CD4-positive, alpha-beta memory T cell (primary cell): Measurements from ENCODE around the gene ACOXL. TPM values are rescaled to one million over a fixed set of nuclear protein-coding genes. Genes with fewer than 3 reads are reported as not detected.
A peak's percentile ranks its signal among the peaks of the same experiment; 100 is the strongest.

Experiments
- CTCF ChIA-PET: fragments of 350-600 bp; sonication (Branson Sonifier 250); formaldehyde crosslinking; loops from one replicate; lab custom pipeline; 2021; ENCODE audit warnings: inconsistent platforms; ENCODE audit not compliant: partially characterized antibody; lab: Charles Lee
- POLR2A ChIA-PET: fragments of 350-600 bp; sonication (Branson Sonifier 250); formaldehyde crosslinking; loops from one replicate; lab custom pipeline; 2021; ENCODE audit not compliant: partially characterized antibody; lab: Charles Lee
- DNase-seq, 5 donors: peaks; one replicate each; pipeline versions ENCODE4 v3.0.0 to v3.0.0-alpha.2; 2020 to 2022; ENCODE audit warnings: mixed read lengths in 1 of 5
- H3K27ac ChIP-seq: one replicate; pipeline ENCODE4 v1.7.0; 2013; ENCODE audit warnings: low read depth, low read length
- H3K27me3 ChIP-seq: 2 replicates; pipeline ENCODE4 v1.7.0; 2013; ENCODE audit warnings: mild to moderate bottlenecking, low read length, moderate library complexity; ENCODE audit not compliant: insufficient read depth
- H3K36me3 ChIP-seq: 2 replicates; pipeline ENCODE4 v1.7.0; 2013; ENCODE audit warnings: mild to moderate bottlenecking, low read length, moderate library complexity; ENCODE audit not compliant: insufficient read depth
- H3K4me1 ChIP-seq: 2 replicates; pipeline ENCODE4 v1.7.0; 2013; ENCODE audit warnings: mild to moderate bottlenecking, low read length, moderate library complexity; ENCODE audit not compliant: insufficient read depth
- H3K4me3 ChIP-seq, 2 donors: one replicate each; pipeline ENCODE4 v1.7.0; 2013; ENCODE audit warnings: low read length in 2 of 2, mild to moderate bottlenecking in 1 of 2
- H3K9me3 ChIP-seq, 2 donors: one replicate each; pipeline ENCODE4 v1.7.0; 2013; ENCODE audit warnings: low read length in 2 of 2, control low read depth in 1 of 2; ENCODE audit not compliant: control insufficient read depth in 1 of 2
- H3K27ac Mint-ChIP-seq, 7 donors: one replicate each; pipeline ENCODE4 v1.8.0; 2020 to 2021; ENCODE audit warnings: mixed read lengths in 7 of 7, mild to moderate bottlenecking in 6 of 7, inconsistent platforms in 3 of 7, moderate library complexity in 3 of 7
- H3K27me3 Mint-ChIP-seq, 2 donors: one replicate each; pipeline ENCODE4 v1.8.0; 2020 to 2021; ENCODE audit warnings: mixed read lengths in 2 of 2
- H3K36me3 Mint-ChIP-seq, 2 donors: one replicate each; pipeline ENCODE4 v1.8.0; 2020 to 2021; ENCODE audit warnings: mixed read lengths in 2 of 2, inconsistent platforms in 1 of 2, mild to moderate bottlenecking in 1 of 2
- H3K4me1 Mint-ChIP-seq, 4 donors: one replicate each; pipeline ENCODE4 v1.8.0; 2020 to 2021; ENCODE audit warnings: mixed read lengths in 4 of 4, mild to moderate bottlenecking in 1 of 4
- H3K4me3 Mint-ChIP-seq, 8 donors: one replicate each; pipeline ENCODE4 v1.8.0; 2020 to 2021; ENCODE audit warnings: mixed read lengths in 8 of 8, mild to moderate bottlenecking in 7 of 8, moderate library complexity in 6 of 8, inconsistent platforms in 3 of 8
- H3K9me3 Mint-ChIP-seq, 8 donors: one replicate each; pipeline ENCODE4 v1.8.0; 2020 to 2021; ENCODE audit warnings: mixed read lengths in 8 of 8, mild to moderate bottlenecking in 5 of 8, inconsistent platforms in 3 of 8, moderate library complexity in 1 of 8
- intact Hi-C: fragments of 100-400 bp; cut with micrococcal nuclease; formaldehyde crosslinking; loops from one replicate; pipeline ENCODE4 v1.15.1; 2023
- polyA plus RNA-seq, 2 donors: library from polyadenylated mRNA; unstranded; fragments of 300-500 nt; fragmentation: Illumina TruSeq; gene quantifications; one replicate each; pipeline ENCODE4 v1.2.3, GENCODE V29; 2021
- total RNA-seq, 2 experiments: library from RNA; stranded (reverse); gene quantifications; one replicate each; pipeline ENCODE4 v1.2.3, GENCODE V29; 2021

Gene ACOXL
- total and polyA plus RNA-seq, 4 experiments from 2014 or later = not detected

DNA sequence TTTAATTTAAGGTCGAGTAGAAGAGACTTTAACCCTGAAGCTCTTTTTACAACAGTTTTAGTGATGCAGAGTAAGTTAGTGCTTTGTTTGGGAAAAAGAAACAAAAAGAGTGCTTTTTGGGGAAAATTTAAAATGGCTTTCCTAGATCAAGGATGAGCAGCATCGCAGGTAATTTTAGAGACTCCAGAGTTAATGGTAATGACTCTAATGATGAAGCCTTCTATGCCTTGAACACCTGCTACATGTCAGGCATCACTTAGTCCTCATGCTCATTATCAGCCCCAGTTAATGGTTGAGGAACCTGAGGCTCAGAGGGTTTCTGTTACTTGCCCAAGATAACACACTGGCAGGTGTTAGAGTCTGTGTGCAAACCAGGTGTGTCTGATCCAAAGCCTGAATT, 167.8 kb downstream of the ACOXL start:
- Histone ChIP-seq H3K4me1 (no peaks in the 10 kb centered on the region), H3K36me3 (no peaks in the 10 kb centered on the region), H3K27ac (no peak overlapping the region), H3K4me3 (no peak overlapping the region), H3K27me3 (no peaks in the 10 kb centered on the region), H3K9me3 (no peaks in the 10 kb centered on the region)
- Mint-ChIP-seq H3K27me3 (peaks cover 7 to 11% of the 10 kb centered on the region in 2 donors), H3K4me1 (peaks cover 0 to 5% (median 3%) of the 10 kb centered on the region in 4 donors), H3K27ac (no peak overlapping the region), H3K4me3 (no peak overlapping the region), H3K36me3 (peaks cover 0 to 3% of the 10 kb centered on the region in 2 donors), H3K9me3 (peaks cover 2 to 15% (median 6%) of the 10 kb centered on the region in 8 donors)
- POLR2A ChIA-PET = no interaction called here
- CTCF ChIA-PET = no interaction called here
- intact Hi-C loops = no loop called here
- DNase-seq = no peak

DNA sequence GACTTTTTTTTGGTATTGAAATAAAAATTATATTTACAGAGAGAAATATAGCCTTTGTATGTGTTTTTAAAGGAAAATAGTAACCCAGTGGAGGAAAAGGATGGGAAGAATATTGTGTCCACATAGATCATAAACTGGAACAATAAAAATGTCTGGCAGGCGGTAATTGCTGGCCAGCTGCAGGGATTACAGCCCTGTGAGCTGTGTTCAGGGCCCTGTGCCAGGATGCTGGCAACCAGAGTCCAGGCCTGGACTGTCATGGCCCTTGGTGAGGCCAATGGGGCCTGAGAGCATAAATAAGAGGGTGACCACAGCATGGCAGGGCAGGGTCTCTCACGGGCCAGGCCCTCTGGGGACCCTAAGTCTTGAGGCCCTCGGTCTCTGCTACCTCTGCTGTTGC, 171.2 kb downstream of the ACOXL start:
- H3K36me3 Mint-ChIP-seq = no peaks in the 10 kb centered on the region
- no peak overlapping the region for H3K4me3 Mint-ChIP-seq
- Histone ChIP-seq H3K9me3 (no peaks in the 10 kb centered on the region), H3K27me3 (no peaks in the 10 kb centered on the region), H3K27ac (no peak overlapping the region), H3K36me3 (no peaks in the 10 kb centered on the region), H3K4me3 (no peak overlapping the region), H3K4me1 (no peaks in the 10 kb centered on the region)
- ChIA-PET CTCF (no interaction called here), POLR2A (no interaction called here)
- H3K4me1 Mint-ChIP-seq = peaks cover 0 to 5% (median 3%) of the 10 kb centered on the region in 4 donors
- DNase-seq = no peak
- intact Hi-C loops = no loop called here
- no peak overlapping the region for H3K27ac Mint-ChIP-seq
- no peaks in the 10 kb centered on the region for H3K9me3 Mint-ChIP-seq
- peaks cover 3% of the 10 kb centered on the region in 2 donors for H3K27me3 Mint-ChIP-seq

DNA sequence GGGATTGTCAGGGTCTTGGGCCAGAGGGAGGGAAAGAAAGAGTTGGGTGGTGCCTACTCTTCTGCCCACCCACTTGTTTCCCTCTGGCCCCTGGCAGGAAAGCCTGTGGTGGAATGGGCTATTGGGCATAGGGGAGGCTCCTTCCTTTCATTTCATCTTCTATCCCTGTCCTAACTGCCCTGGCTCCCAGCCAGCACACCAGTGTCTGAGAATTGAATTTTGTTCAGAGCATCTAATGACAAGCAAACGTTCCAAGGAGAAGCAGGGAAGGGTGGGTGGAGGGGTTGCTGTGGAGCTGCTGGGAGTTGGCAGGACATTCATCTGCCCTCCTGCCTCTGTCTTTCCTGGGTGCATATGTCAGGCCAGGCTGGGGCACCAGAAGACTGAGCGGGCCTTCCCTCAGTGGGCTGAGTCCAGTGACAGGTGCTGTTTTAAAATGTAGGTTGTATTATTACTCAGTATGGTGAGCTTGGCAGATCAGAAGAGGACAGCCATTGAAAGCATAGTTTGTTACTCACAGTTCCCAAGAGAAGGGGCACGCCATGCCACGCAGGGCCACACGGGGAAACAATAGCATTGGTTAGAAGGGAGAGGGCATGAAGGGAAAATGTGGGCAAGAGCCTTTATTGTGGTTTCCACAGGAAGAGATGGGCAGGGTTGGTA, 171.9 kb downstream of the ACOXL start:
- ChIA-PET POLR2A (no interaction called here), CTCF (no interaction called here)
- Histone ChIP-seq H3K36me3 (no peaks in the 10 kb centered on the region), H3K9me3 (no peaks in the 10 kb centered on the region), H3K4me3 (no peak overlapping the region), H3K27ac (no peak overlapping the region), H3K4me1 (no peaks in the 10 kb centered on the region), H3K27me3 (no peaks in the 10 kb centered on the region)
- Mint-ChIP-seq H3K4me1 (peaks cover 0 to 5% (median 3%) of the 10 kb centered on the region in 4 donors), H3K27ac (no peak overlapping the region), H3K4me3 (no peak overlapping the region), H3K36me3 (no peaks in the 10 kb centered on the region), H3K27me3 (peaks cover 1 to 3% of the 10 kb centered on the region in 2 donors), H3K9me3 (no peaks in the 10 kb centered on the region)
- no peak for DNase-seq
- intact Hi-C loops = no loop called here

DNA sequence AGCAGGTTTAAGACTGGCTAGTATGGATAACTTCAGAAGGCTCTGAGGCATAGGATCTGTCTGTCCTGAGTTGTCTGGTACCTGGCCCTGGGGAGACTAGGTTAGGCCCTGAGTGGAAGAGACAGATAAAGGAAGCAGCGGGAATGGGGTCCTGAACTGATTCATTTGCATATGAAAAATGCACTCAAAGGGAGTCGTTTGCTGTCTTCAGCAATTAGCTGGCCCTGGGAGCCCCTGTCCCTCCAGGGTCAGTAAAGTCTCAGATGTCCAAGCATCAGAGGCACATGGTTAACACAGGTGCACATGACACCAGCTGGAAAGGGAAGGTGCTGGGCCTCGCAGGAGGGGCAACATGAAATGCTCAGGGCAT, 172.4 kb downstream of the ACOXL start:
- no peaks in the 10 kb centered on the region for H3K4me1 ChIP-seq
- Mint-ChIP-seq H3K4me3 (no peak overlapping the region), H3K36me3 (no peaks in the 10 kb centered on the region), H3K27me3 (peaks cover 0 to 3% of the 10 kb centered on the region in 2 donors), H3K4me1 (peaks cover 0 to 5% (median 3%) of the 10 kb centered on the region in 4 donors), H3K27ac (no peak overlapping the region), H3K9me3 (no peaks in the 10 kb centered on the region)
- H3K27me3 ChIP-seq = no peaks in the 10 kb centered on the region
- ChIA-PET POLR2A (no interaction called here), CTCF (no interaction called here)
- no peak overlapping the region for H3K4me3 ChIP-seq
- DNase-seq = no peak
- intact Hi-C loops = no loop called here
- H3K36me3 ChIP-seq = no peaks in the 10 kb centered on the region
- H3K27ac ChIP-seq = no peak overlapping the region
- H3K9me3 ChIP-seq = no peaks in the 10 kb centered on the region

DNA sequence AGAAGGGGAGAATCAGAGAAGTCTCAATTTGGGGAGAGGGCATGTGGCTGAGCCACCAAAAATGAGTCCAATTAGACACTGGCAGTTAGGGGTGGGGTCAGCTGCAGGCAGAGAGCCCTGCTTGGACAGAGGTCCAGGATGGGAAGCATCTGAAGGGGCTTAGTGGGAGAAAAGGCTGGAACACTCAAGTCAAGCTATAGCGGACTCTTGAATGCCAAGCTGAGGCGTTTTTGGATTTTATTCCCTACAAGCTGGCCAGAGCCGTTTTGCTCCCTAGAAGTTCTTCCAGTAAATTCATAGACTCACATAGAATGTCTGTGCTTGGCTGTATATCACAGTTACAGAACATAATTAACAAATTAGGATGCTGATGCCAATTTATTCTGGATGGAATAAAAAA, 172.8 kb downstream of the ACOXL start:
- DNase-seq = no peak
- Histone ChIP-seq H3K36me3 (no peaks in the 10 kb centered on the region), H3K27me3 (no peaks in the 10 kb centered on the region), H3K27ac (no peak overlapping the region), H3K9me3 (no peaks in the 10 kb centered on the region), H3K4me1 (no peaks in the 10 kb centered on the region), H3K4me3 (no peak overlapping the region)
- intact Hi-C loops = no loop called here
- Mint-ChIP-seq H3K9me3 (peaks cover 0 to 4% (median 0%) of the 10 kb centered on the region in 8 donors), H3K4me3 (no peak overlapping the region), H3K27ac (no peak overlapping the region), H3K36me3 (no peaks in the 10 kb centered on the region), H3K27me3 (peaks cover 0 to 3% of the 10 kb centered on the region in 2 donors), H3K4me1 (peaks cover 0 to 5% (median 3%) of the 10 kb centered on the region in 4 donors)
- ChIA-PET POLR2A (no interaction called here), CTCF (no interaction called here)

DNA sequence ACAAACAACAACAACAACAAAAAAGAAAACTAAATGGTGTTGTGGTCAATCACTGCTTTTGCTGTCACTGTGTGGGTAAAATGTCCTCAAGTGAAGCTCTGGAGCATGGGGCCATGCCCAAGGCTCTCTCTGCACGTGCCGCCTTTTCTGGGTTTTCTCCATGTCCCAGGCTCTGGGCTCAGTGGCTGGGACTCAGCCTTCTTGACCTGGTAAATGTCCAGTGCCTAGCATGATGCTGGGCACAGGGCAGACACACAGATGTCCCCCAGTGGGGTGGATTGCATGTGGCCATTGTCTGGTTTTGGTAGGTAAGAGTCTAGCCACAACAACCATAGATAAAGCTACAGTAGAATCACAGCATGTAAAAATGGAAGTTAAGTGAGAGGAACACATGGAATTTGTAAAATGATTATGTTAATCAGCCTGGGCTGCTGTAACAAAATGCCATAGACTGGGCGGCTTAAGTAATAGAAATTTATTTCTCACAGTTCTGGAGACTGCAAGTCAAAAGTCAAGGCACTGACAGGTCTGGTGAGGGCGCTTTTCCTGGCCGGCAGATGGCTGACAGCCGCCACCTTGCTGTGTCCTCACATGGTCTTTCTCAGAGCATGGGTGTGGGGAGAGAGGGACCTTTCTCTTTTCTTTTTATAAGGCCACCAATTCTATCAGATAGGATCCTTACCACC, 174.4 kb downstream of the ACOXL start:
- DNase-seq = no peak
- H3K27ac Mint-ChIP-seq = peak overlapping the region in 1 of 7 donors; percentile 26
- H3K4me1 Mint-ChIP-seq = peaks cover 0 to 5% (median 3%) of the 10 kb centered on the region in 4 donors
- H3K27me3 Mint-ChIP-seq = peaks cover 3 to 4% of the 10 kb centered on the region in 2 donors
- peaks cover 7 to 14% (median 12%) of the 10 kb centered on the region in 8 donors for H3K9me3 Mint-ChIP-seq
- Histone ChIP-seq H3K27ac (no peak overlapping the region), H3K9me3 (no peaks in the 10 kb centered on the region), H3K27me3 (no peaks in the 10 kb centered on the region), H3K4me1 (no peaks in the 10 kb centered on the region), H3K36me3 (no peaks in the 10 kb centered on the region), H3K4me3 (no peak overlapping the region)
- H3K36me3 Mint-ChIP-seq = peaks cover 0 to 6% of the 10 kb centered on the region in 2 donors
- ChIA-PET POLR2A (no interaction called here), CTCF (no interaction called here)
- H3K4me3 Mint-ChIP-seq = no peak overlapping the region
- intact Hi-C loops = no loop called here

DNA sequence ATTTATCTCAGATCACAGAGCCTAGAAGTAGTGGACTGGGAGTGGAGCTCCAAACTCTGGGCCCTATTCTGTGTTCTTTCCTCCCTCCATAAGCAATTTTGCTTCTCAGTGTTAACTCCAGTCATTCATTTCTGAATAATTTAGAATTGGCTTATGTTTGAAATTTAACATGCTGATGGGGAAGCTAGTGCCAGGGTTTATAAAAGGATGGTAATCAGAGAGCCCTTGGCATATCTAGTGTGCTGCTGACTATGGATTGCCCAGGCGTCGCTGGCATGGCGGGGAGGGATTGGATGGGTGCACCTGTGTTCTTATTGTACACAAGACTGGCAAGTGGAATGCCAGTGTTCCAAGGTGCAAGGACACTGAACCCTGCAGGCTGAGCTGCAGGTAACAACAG, 177.1 kb downstream of the ACOXL start:
- H3K4me3 Mint-ChIP-seq = no peak overlapping the region
- H3K36me3 Mint-ChIP-seq = peaks cover 0 to 6% of the 10 kb centered on the region in 2 donors
- ChIA-PET POLR2A (no interaction called here), CTCF (interaction anchor here (1.5 kb wide), 1 partner anchor 29 kb away, joined by 4 read pairs; no protein-coding TSS in a partner anchor)
- H3K27me3 Mint-ChIP-seq = peaks cover 3 to 4% of the 10 kb centered on the region in 2 donors
- Histone ChIP-seq H3K4me1 (no peaks in the 10 kb centered on the region), H3K9me3 (no peaks in the 10 kb centered on the region), H3K4me3 (no peak overlapping the region), H3K27me3 (no peaks in the 10 kb centered on the region), H3K27ac (no peak overlapping the region), H3K36me3 (no peaks in the 10 kb centered on the region)
- intact Hi-C loops = no loop called here
- DNase-seq = no peak
- peaks cover 0 to 2% (median 2%) of the 10 kb centered on the region in 4 donors for H3K4me1 Mint-ChIP-seq
- no peak overlapping the region for H3K27ac Mint-ChIP-seq
- peaks cover 7 to 27% (median 16%) of the 10 kb centered on the region in 8 donors for H3K9me3 Mint-ChIP-seq
